DND-41 (cell line): ENCODE data around the gene STPG3.

Source experiments
- EZH2 ChIP-seq: IDR thresholded peaks from 3 replicates; pipeline ENCODE4 v1.6.1; 2012; ENCODE audit warnings: borderline replicate concordance, low read depth, mild to moderate bottlenecking, moderate library complexity, low read length, inconsistent platforms; ENCODE audit not compliant: severe bottlenecking
- TF ChIP-seq, protein P1 (sequence below): IDR thresholded peaks from 2 replicates; pipeline ENCODE4 v1.5.1; 2012; ENCODE audit warnings: borderline replicate concordance, low read length, moderate library complexity, mild to moderate bottlenecking; ENCODE audit not compliant: poor library complexity, severe bottlenecking; ENCODE audit errors: extremely low read depth

DNA sequence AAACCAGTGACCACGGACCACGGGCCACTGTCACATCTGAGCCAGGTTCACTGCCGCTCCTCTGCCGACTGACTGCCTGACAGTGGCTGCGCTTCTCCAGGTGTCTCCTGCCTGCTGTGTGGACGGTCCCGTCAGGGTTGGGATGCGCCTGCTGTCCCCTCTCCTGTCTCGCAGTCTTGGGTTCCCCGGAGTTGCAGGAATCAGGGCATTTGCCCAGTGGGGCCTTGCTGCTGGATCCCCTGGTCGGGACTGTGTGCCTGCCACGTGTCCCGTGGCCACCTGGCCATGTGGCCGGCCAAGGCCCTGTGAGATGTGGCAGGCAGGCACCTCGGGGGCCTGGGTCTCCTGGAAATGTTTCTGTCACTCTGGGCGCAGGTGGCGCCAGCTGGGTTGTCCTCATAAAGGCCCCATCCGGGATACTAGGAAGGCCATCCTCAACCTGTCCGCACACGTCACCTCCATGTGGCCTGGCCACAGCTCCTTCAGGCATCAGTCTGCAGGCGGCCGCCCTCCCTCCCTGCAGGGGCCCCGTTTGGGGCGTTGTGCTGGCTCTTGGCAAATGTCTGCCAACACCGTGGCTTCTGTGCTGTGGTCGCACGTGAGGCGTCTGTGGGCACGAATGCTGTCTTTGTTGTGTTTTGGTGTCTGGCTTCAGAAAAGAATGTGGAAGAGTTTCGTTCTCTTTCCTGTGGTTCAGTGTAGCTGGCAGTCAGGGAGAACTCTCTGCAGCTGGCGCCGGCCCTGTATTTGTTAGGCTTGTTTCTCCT lies 20.0 kb downstream of the STPG3 start:
- TF ChIP-seq, protein P1, sequence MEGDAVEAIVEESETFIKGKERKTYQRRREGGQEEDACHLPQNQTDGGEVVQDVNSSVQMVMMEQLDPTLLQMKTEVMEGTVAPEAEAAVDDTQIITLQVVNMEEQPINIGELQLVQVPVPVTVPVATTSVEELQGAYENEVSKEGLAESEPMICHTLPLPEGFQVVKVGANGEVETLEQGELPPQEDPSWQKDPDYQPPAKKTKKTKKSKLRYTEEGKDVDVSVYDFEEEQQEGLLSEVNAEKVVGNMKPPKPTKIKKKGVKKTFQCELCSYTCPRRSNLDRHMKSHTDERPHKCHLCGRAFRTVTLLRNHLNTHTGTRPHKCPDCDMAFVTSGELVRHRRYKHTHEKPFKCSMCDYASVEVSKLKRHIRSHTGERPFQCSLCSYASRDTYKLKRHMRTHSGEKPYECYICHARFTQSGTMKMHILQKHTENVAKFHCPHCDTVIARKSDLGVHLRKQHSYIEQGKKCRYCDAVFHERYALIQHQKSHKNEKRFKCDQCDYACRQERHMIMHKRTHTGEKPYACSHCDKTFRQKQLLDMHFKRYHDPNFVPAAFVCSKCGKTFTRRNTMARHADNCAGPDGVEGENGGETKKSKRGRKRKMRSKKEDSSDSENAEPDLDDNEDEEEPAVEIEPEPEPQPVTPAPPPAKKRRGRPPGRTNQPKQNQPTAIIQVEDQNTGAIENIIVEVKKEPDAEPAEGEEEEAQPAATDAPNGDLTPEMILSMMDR, result no peak
- no peak for TF ChIP-seq EZH2
